Keratinocyte (primary cell): ENCODE results near the gene BEST1. TPM values are rescaled to one million over a fixed set of nuclear protein-coding genes. Genes with fewer than 3 reads are reported as not detected.

Experiments used
- DNase-seq: peaks from one replicate; pipeline ENCODE4 v3.0.0-alpha.2; 2011; ENCODE audit warnings: low read depth, missing footprints, low spot score
- FAIRE-seq: peaks from 2 replicates; lab custom pipeline; 2011; peaks lifted over from hg19 to GRCh38; lab: Jason Lieb, UNC
- H2AFZ ChIP-seq: 2 replicates; pipeline ENCODE4 v1.6.0; 2012; ENCODE audit warnings: low read length, control low read depth, inconsistent platforms; ENCODE audit not compliant: control insufficient read depth
- H3K27ac ChIP-seq: 2 replicates; pipeline ENCODE4 v1.5.1; 2011; ENCODE audit warnings: low read length; ENCODE audit not compliant: control insufficient read depth, insufficient read depth
- H3K27me3 ChIP-seq: 3 replicates; pipeline ENCODE4 v1.6.0; 2011; ENCODE audit warnings: low read length; ENCODE audit not compliant: control insufficient read depth, insufficient read depth; ENCODE audit errors: extremely low read depth
- H3K36me3 ChIP-seq, 2 experiments: 2 replicates in 1 of 2; 3 replicates in 1 of 2; pipeline ENCODE4 v1.5.1; 2011; ENCODE audit warnings: low read length in 2 of 2, mild to moderate bottlenecking in 1 of 2; ENCODE audit not compliant: control insufficient read depth in 2 of 2, insufficient read depth in 2 of 2; ENCODE audit errors: extremely low read depth in 1 of 2
- H3K4me1 ChIP-seq: 3 replicates; pipeline ENCODE4 v1.5.1; 2011; ENCODE audit warnings: low read length; ENCODE audit not compliant: control insufficient read depth, insufficient read depth; ENCODE audit errors: extremely low read depth
- H3K4me2 ChIP-seq: 3 replicates; pipeline ENCODE4 v1.6.0; 2011; ENCODE audit warnings: low read depth, low read length; ENCODE audit not compliant: control insufficient read depth, insufficient read depth; ENCODE audit errors: extremely low read depth
- H3K4me3 ChIP-seq, 3 experiments: fragments of 200-600 bp in 1 of 3; sonication (generic) in 1 of 3; 2 replicates in 2 of 3; 3 replicates in 1 of 3; pipeline ENCODE4 v1.5.1; 2011 to 2016; ENCODE audit warnings: low read length in 3 of 3, mild to moderate bottlenecking in 3 of 3, control low read depth in 2 of 3, inconsistent platforms in 1 of 3, low read depth in 1 of 3, mixed read lengths in 1 of 3, mixed run types in 1 of 3, moderate library complexity in 1 of 3; ENCODE audit not compliant: control insufficient read depth in 2 of 3, insufficient read depth in 2 of 3; ENCODE audit errors: extremely low read depth in 1 of 3
- H3K79me2 ChIP-seq: 2 replicates; pipeline ENCODE4 v1.6.0; 2012; ENCODE audit warnings: low read length; ENCODE audit not compliant: control insufficient read depth, insufficient read depth
- H3K9ac ChIP-seq: 3 replicates; pipeline ENCODE4 v1.6.0; 2011; ENCODE audit warnings: low read length; ENCODE audit not compliant: control insufficient read depth, insufficient read depth; ENCODE audit errors: extremely low read depth
- H3K9me1 ChIP-seq: 3 replicates; pipeline ENCODE4 v1.6.0; 2011; ENCODE audit warnings: low read length; ENCODE audit not compliant: control insufficient read depth, insufficient read depth; ENCODE audit errors: extremely low read depth
- H3K9me3 ChIP-seq: 2 replicates; pipeline ENCODE4 v1.5.1; 2012; ENCODE audit warnings: low read depth, low read length; ENCODE audit not compliant: control insufficient read depth
- H4K20me1 ChIP-seq: 3 replicates; pipeline ENCODE4 v1.6.0; 2011; ENCODE audit warnings: low read length; ENCODE audit not compliant: control insufficient read depth, insufficient read depth; ENCODE audit errors: extremely low read depth
- EZH2 ChIP-seq: IDR thresholded peaks from one replicate; pipeline ENCODE4 v1.6.1; 2012; ENCODE audit warnings: inconsistent platforms, mild to moderate bottlenecking, low read length, moderate library complexity
- dilution Hi-C: fragments of 300-500 bp; cut with MboI; formaldehyde crosslinking; loops from one replicate; pipeline ENCODE4 v1.7.0; 2020; ENCODE audit warnings: low sequenced_read_pairs; ENCODE audit not compliant: extremely low pct_ligation_motif_present
- polyA plus RNA-seq, 5 experiments: library from polyadenylated mRNA; depleted of rRNA in 3 of 5; stranded (reverse) in 3 of 5; stranded (forward) in 1 of 5; unstranded in 1 of 5; fragments of >200 nt; gene quantifications; 1 replicate in 1 of 5; 2 replicates in 3 of 5; 3 replicates in 1 of 5; pipeline versions ENCODE4 v1.2.1 to v1.2.3, GENCODE V29; 2011 to 2012; ENCODE audit warnings: missing spikeins in 2 of 5, low read depth in 1 of 5, low replicate concordance in 1 of 5
- TF ChIP-seq, protein P1 (sequence below), 3 experiments: IDR thresholded peaks in 1 of 3; conservative IDR thresholded peaks in 1 of 3; optimal IDR thresholded peaks in 1 of 3; 2 replicates in 2 of 3; 3 replicates in 1 of 3; pipeline versions ENCODE3 to v1.5.1; 2011; ENCODE audit warnings: low read length in 3 of 3, mild to moderate bottlenecking in 3 of 3, moderate library complexity in 2 of 3, control low read depth in 1 of 3, inconsistent platforms in 1 of 3; ENCODE audit not compliant: insufficient read depth in 2 of 3; ENCODE audit errors: extremely low read depth in 1 of 3

The BEST1 gene
- polyA plus RNA-seq, 1 donor (not counting 4 experiments of a cell fraction or from before 2014, with no cell fraction given) = 0.13 TPM

DNA sequence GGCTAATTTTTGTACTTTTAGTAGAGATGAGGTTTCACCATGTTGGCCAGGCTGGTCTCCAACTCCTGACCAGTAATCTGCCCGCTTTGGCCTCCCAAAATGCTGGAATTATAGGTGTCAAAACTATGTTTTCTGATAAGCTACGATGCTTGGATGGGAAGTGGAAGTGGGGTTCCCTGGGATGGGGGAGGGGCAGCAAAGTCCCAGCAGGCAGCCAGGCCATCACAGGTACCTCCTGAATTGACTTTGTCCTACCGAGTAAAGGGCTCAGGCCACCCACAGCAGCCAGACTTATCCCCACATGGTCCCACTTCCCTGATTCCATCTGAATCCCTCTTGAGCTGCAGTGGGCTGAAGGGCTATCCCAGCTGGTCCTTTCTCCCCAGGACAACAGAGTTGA, 10.4 kb downstream of the BEST1 start:
- peaks cover 10% of the 10 kb centered on the region for H4K20me1 ChIP-seq
- FAIRE-seq = no peak
- peaks cover 2% of the 10 kb centered on the region for H3K79me2 ChIP-seq
- no peak overlapping the region for H3K4me3 ChIP-seq
- H3K36me3 ChIP-seq = peaks cover 11 to 15% of the 10 kb centered on the region in 2 experiments
- H3K9ac ChIP-seq = no peak overlapping the region
- TF ChIP-seq, protein P1, sequence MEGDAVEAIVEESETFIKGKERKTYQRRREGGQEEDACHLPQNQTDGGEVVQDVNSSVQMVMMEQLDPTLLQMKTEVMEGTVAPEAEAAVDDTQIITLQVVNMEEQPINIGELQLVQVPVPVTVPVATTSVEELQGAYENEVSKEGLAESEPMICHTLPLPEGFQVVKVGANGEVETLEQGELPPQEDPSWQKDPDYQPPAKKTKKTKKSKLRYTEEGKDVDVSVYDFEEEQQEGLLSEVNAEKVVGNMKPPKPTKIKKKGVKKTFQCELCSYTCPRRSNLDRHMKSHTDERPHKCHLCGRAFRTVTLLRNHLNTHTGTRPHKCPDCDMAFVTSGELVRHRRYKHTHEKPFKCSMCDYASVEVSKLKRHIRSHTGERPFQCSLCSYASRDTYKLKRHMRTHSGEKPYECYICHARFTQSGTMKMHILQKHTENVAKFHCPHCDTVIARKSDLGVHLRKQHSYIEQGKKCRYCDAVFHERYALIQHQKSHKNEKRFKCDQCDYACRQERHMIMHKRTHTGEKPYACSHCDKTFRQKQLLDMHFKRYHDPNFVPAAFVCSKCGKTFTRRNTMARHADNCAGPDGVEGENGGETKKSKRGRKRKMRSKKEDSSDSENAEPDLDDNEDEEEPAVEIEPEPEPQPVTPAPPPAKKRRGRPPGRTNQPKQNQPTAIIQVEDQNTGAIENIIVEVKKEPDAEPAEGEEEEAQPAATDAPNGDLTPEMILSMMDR (optimal IDR thresholded peaks at IDR 0.05 in 1 of 3, IDR thresholded peaks at IDR 0.05 in 1 of 3, conservative IDR thresholded peaks at IDR 0.05 in 1 of 3; ENCODE audit: extremely low read depth in 1 of 3, insufficient read depth in 2 of 3, low read length in 3 of 3) = no peak
- TF ChIP-seq EZH2 = no peak
- no peak for DNase-seq
- peaks cover 18% of the 10 kb centered on the region for H3K4me1 ChIP-seq
- no peak overlapping the region for H2AFZ ChIP-seq
- dilution Hi-C loops = no loop called here
- no peaks in the 10 kb centered on the region for H3K9me1 ChIP-seq
- no peaks in the 10 kb centered on the region for H3K9me3 ChIP-seq
- no peak overlapping the region for H3K4me2 ChIP-seq
- no peak overlapping the region for H3K27ac ChIP-seq
- peaks cover 5% of the 10 kb centered on the region for H3K27me3 ChIP-seq

DNA sequence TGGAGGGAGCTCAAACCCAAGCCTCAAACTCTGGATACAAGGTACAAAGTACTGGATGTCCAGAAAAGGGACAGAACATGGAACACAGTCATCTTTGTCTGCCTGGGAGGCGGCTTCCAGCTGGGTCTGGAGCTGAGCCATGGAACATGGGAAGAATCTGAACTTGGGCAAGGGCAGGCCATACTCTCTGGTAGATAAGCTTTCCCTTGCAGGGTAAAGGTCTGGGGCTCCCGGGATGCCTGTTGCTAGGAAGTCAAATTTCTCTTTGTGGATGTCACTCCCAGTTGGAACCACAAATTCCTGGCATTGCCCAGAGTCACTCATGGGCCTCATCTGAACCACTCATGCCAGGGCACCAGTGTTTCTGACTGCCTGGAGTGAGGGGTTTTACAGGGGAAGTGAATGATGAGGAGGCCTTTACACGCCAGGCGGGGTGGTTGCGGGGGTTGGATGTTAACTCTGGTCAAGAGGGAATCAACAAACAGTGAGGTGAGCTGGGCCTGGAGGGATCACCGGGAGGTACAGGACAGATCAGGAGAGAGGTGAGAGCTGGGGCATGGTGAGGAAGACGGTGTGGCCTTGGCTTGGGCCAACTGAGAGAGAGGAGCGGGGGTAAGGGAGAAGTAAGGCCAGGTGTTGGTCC, 11.5 kb downstream of the BEST1 start:
- H3K9me3 ChIP-seq = no peaks in the 10 kb centered on the region
- H2AFZ ChIP-seq = no peak overlapping the region
- H3K36me3 ChIP-seq = peaks cover 14 to 23% of the 10 kb centered on the region in 2 experiments
- DNase-seq (no peak), FAIRE-seq (no peak)
- H3K79me2 ChIP-seq = peaks cover 12% of the 10 kb centered on the region
- H3K4me1 ChIP-seq = peaks cover 20% of the 10 kb centered on the region
- H4K20me1 ChIP-seq = peaks cover 22% of the 10 kb centered on the region
- TF ChIP-seq EZH2 = no peak
- TF ChIP-seq, protein P1 (optimal IDR thresholded peaks at IDR 0.05 in 1 of 3, IDR thresholded peaks at IDR 0.05 in 1 of 3, conservative IDR thresholded peaks at IDR 0.05 in 1 of 3; ENCODE audit: extremely low read depth in 1 of 3, insufficient read depth in 2 of 3, low read length in 3 of 3) = no peak
- H3K9ac ChIP-seq = no peak overlapping the region
- no peaks in the 10 kb centered on the region for H3K9me1 ChIP-seq
- H3K4me2 ChIP-seq = no peak overlapping the region
- H3K27me3 ChIP-seq = no peaks in the 10 kb centered on the region
- dilution Hi-C loops = no loop called here
- H3K4me3 ChIP-seq = no peak overlapping the region
- H3K27ac ChIP-seq = no peak overlapping the region
